ENCODE results near the gene FLT3LG.

DNA sequence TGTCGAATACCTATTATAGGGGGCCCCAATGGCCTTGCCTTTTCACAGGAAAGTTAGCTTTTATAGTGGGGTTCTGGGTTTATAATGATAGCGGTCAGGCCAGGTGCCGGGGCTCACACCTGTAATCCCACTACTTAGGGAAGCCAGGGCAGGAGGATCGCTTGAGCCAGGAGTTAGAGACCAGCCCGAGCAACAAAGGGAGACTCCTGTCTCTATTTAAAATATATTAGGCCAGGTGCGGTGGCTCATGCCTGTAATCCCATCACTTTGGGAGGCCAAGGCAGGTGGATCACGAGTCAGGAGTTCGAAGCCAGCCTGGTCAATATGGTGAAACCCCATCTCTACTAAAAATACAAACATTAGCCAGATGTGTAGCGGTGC lies 29.6 kb downstream of the FLT3LG start:
- TF ChIP-seq, protein P1, sequence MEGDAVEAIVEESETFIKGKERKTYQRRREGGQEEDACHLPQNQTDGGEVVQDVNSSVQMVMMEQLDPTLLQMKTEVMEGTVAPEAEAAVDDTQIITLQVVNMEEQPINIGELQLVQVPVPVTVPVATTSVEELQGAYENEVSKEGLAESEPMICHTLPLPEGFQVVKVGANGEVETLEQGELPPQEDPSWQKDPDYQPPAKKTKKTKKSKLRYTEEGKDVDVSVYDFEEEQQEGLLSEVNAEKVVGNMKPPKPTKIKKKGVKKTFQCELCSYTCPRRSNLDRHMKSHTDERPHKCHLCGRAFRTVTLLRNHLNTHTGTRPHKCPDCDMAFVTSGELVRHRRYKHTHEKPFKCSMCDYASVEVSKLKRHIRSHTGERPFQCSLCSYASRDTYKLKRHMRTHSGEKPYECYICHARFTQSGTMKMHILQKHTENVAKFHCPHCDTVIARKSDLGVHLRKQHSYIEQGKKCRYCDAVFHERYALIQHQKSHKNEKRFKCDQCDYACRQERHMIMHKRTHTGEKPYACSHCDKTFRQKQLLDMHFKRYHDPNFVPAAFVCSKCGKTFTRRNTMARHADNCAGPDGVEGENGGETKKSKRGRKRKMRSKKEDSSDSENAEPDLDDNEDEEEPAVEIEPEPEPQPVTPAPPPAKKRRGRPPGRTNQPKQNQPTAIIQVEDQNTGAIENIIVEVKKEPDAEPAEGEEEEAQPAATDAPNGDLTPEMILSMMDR (IDR thresholded peaks at IDR 0.05) = no peak
- TF ChIP-seq POLR2A (IDR thresholded peaks at IDR 0.05) (no peak), EP300 (IDR thresholded peaks at IDR 0.05) (no peak), POLR2AphosphoS5 (IDR thresholded peaks at IDR 0.05) (no peak)

All from gastroesophageal sphincter (tissue), 3 donors.